Measurements from ENCODE around the gene TBC1D14. TPM values are rescaled to one million over a fixed set of nuclear protein-coding genes. Genes with fewer than 3 reads are reported as not detected.

The TBC1D14 gene
- total and polyA plus RNA-seq, 2 of the 8 experiments (the other 6 are each of a cell fraction or from before 2014, with no cell fraction given) = 45.6 to 48.2 TPM

DNA sequence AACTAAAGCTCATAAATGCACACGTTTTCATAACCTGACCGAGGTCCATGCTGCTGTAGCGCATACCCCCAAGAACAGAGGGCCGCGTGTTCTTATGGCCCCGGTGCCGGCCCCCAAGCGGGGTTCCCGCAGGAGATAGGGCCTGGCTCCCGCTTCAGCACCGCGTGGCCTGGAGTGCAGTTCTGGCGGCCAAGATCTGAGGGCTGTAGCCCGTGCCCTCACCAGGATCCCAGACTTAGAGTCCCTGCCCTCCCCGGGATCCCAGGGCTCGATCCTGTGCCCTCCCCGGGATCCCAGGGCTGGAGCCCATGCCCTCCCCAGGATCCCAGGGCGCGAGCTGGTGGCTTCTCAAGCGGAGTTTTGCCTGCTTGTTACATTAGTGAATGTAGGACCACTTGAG is 159.3 kb downstream of the TBC1D14 start:
- no peak overlapping the region for H2AK5ac ChIP-seq (ENCODE audit: low read depth, low read length)
- no peak overlapping the region for H2BK5ac ChIP-seq (ENCODE audit: low read depth, low read length)
- H3K14ac ChIP-seq (ENCODE audit: insufficient read length) = no peak overlapping the region
- H4K8ac ChIP-seq (ENCODE audit: extremely low read depth, insufficient read depth, low read length) = no peak overlapping the region
- H2AFZ ChIP-seq (ENCODE audit: low read length) = no peak overlapping the region; the same call in 1 of the 2 replicates
- ChIA-PET POLR2A (ENCODE audit: partially characterized antibody) (interaction anchor here (1.2 to 2.8 kb wide), 7 partner anchors 15 to 153 kb away, joined by 4 to 13 read pairs (median 6); partner anchors contain the start of gene TADA2B), CTCF (ENCODE audit: partially characterized antibody) (interaction anchor here (0.6 to 9.4 kb wide), 16 partner anchors 8 to 349 kb away, joined by 3 to 108 read pairs (median 12); partner anchors contain the start of gene TADA2B)
- DNase-seq (ENCODE audit: low read depth in 1 of 2, low spot score in 2 of 2) (peak in 1 of 2 experiments; percentile 60), FAIRE-seq (no peak)
- no peak overlapping the region for H3K56ac ChIP-seq (replicated peaks; ENCODE audit: insufficient read length, low read depth, low read length)
- no peak overlapping the region for H2BK120ac ChIP-seq (replicated peaks; ENCODE audit: low read depth, low read length)
- peaks cover 0 to 5% (median 2%) of the 10 kb centered on the region in 4 experiments; a peak in 4 of 8 replicates for H3K36me3 ChIP-seq (ENCODE audit: control insufficient read depth in 2 of 4, insufficient read depth in 4 of 4, low read length in 3 of 4)
- H3K79me1 ChIP-seq (ENCODE audit: low read depth, low read length) = peaks cover 5% of the 10 kb centered on the region; the same call in 1 of the 2 replicates
- no peak overlapping the region for H3K27ac ChIP-seq (ENCODE audit: low read depth, low read length)
- H3K23ac ChIP-seq (ENCODE audit: insufficient read length) = no peak overlapping the region
- no peaks in the 10 kb centered on the region for H3K9me3 ChIP-seq (ENCODE audit: insufficient read depth in 2 of 2, low read depth in 1 of 2, low read length in 1 of 2)
- no peak overlapping the region for H4K91ac ChIP-seq (replicated peaks; ENCODE audit: insufficient read length, low read length)
- peak overlapping the region; percentile 67 to 73 for H3K4me2 ChIP-seq (ENCODE audit: insufficient read depth in 1 of 2, low read depth in 2 of 2, low read length in 2 of 2)
- H3K4me1 ChIP-seq (replicated peaks in 1 of 4; ENCODE audit: control insufficient read depth in 3 of 4, insufficient read depth in 4 of 4, low read length in 3 of 4) = peaks cover 2 to 6% (median 4%) of the 10 kb centered on the region in 4 experiments; a peak in 2 of 7 replicates
- H4K5ac ChIP-seq (ENCODE audit: insufficient read length, low read depth, low read length) = no peak overlapping the region
- TF ChIP-seq EZH2 (IDR thresholded peaks at IDR 0.05; ENCODE audit: low read depth, low read length, severe bottlenecking) (peak; percentile 3), RNF2 (IDR thresholded peaks at IDR 0.05; ENCODE audit: borderline replicate concordance, low read depth, low read length, missing control alignments, poor library complexity, severe bottlenecking) (no peak), JUN (IDR thresholded peaks at IDR 0.05; ENCODE audit: low read depth, low read length) (no peak)
- TF ChIP-seq, protein P1, sequence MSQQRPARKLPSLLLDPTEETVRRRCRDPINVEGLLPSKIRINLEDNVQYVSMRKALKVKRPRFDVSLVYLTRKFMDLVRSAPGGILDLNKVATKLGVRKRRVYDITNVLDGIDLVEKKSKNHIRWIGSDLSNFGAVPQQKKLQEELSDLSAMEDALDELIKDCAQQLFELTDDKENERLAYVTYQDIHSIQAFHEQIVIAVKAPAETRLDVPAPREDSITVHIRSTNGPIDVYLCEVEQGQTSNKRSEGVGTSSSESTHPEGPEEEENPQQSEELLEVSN (IDR thresholded peaks at IDR 0.05) = peak; percentile 78
- TF ChIP-seq, protein P2, sequence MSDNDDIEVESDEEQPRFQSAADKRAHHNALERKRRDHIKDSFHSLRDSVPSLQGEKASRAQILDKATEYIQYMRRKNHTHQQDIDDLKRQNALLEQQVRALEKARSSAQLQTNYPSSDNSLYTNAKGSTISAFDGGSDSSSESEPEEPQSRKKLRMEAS (IDR thresholded peaks at IDR 0.05) = peak; percentile 67
- peaks cover 0 to 17% (median 10%) of the 10 kb centered on the region in 4 experiments; a peak in 6 of 7 replicates for H3K27me3 ChIP-seq (replicated peaks in 1 of 4; ENCODE audit: control insufficient read depth in 3 of 4, extremely low read depth in 1 of 4, insufficient read depth in 3 of 4, low read length in 3 of 4)
- H2BK15ac ChIP-seq (ENCODE audit: low read length) = no peak overlapping the region
- H3K4ac ChIP-seq (replicated peaks; ENCODE audit: insufficient read length, low read depth, low read length) = peak overlapping the region; percentile 29
- H2BK12ac ChIP-seq (ENCODE audit: low read depth, low read length) = no peak overlapping the region
- H3K23me2 ChIP-seq (ENCODE audit: low read depth, low read length) = peaks cover 10% of the 10 kb centered on the region
- H3K79me2 ChIP-seq (ENCODE audit: control insufficient read depth in 1 of 2, insufficient read depth in 2 of 2, low read length in 2 of 2) = peaks cover 0 to 27% of the 10 kb centered on the region in 2 experiments; a peak in 2 of 4 replicates
- peak overlapping the region; percentile 70 to 79 (median 74) for H3K4me3 ChIP-seq (ENCODE audit: extremely low read depth in 1 of 4, insufficient read depth in 2 of 4, low read depth in 3 of 4, low read length in 4 of 4)
- WGBS, 2 experiments (ENCODE audit: extremely low coverage in 1 of 2, insufficient coverage in 1 of 2, insufficient read length in 1 of 2, insufficient replicate concordance in 2 of 2, low coverage in 1 of 2, low lambda C conversion rate in 2 of 2, missing lambda C conversion rate in 1 of 2) = 14% methylated on average over 20 of the region's 20 CpGs; no CpG with 5 or more reads in 1 of the 2 experiments
- H3K9ac ChIP-seq (replicated peaks in 1 of 4; ENCODE audit: extremely low read depth in 1 of 4, low read depth in 3 of 4, low read length in 3 of 4) = no peak overlapping the region; a peak in 1 of 7 replicates
- H3K18ac ChIP-seq (ENCODE audit: extremely low read depth, low read length) = no peak overlapping the region
- H4K20me1 ChIP-seq (replicated peaks in 1 of 2; ENCODE audit: control insufficient read depth in 1 of 2, insufficient read depth in 2 of 2, low read length in 2 of 2) = peaks cover 9 to 11% of the 10 kb centered on the region in 2 experiments
- no peak overlapping the region for H2BK20ac ChIP-seq (ENCODE audit: low read length)
